Mesodermal cell (in vitro differentiated cells): Measurements from ENCODE around the gene APPL2.

Experiments used
- H3K27ac ChIP-seq: 2 replicates; pipeline ENCODE4 v1.7.0; 2013; ENCODE audit warnings: mild to moderate bottlenecking, low read depth, low read length, moderate library complexity; ENCODE audit not compliant: severe bottlenecking
- H3K36me3 ChIP-seq: 2 replicates; pipeline ENCODE4 v1.7.1; 2013; ENCODE audit warnings: mild to moderate bottlenecking, low read length, moderate library complexity; ENCODE audit not compliant: control insufficient read depth, insufficient read depth
- H3K4me1 ChIP-seq: one replicate; pipeline ENCODE4 v1.7.1; 2013; ENCODE audit warnings: mild to moderate bottlenecking, low read length; ENCODE audit not compliant: insufficient read depth, control insufficient read depth, poor library complexity, severe bottlenecking
- H3K4me3 ChIP-seq: 2 replicates; pipeline ENCODE4 v1.7.0; 2013; ENCODE audit warnings: low read length, control low read depth, mild to moderate bottlenecking; ENCODE audit not compliant: insufficient read depth, poor library complexity, severe bottlenecking; ENCODE audit errors: extremely low read depth
- H3K9me3 ChIP-seq: 2 replicates; pipeline ENCODE4 v1.7.1; 2013; ENCODE audit warnings: mild to moderate bottlenecking, low read length, moderate library complexity; ENCODE audit not compliant: control insufficient read depth
- WGBS, 2 experiments: methylation state at CpG; one replicate each; pipeline ENCODE4 v1.1.5; 2013; ENCODE audit warnings: missing lambda C conversion rate in 2 of 2; ENCODE audit not compliant: insufficient coverage in 2 of 2; 5-methylcytosine and 5-hydroxymethylcytosine counted together

APPL2 gene

GRCh38 chr12:105233041-105233905, 2.7 kb downstream of the APPL2 start:
- H3K36me3 ChIP-seq, result peaks cover 29% of the 10 kb centered on the region
- no peak overlapping the region for H3K27ac ChIP-seq
- H3K9me3 ChIP-seq, result no peaks in the 10 kb centered on the region
- 88 to 100% methylated on average over 3 of the region's 4 CpGs for WGBS, 2 experiments
- peak overlapping the region; percentile 73 for H3K4me3 ChIP-seq
- H3K4me1 ChIP-seq, result peaks cover 21% of the 10 kb centered on the region

- peaks cover 24% of the 10 kb centered on the region for H3K4me1 ChIP-seq
- H3K36me3 ChIP-seq, result peaks cover 45% of the 10 kb centered on the region
- H3K9me3 ChIP-seq, result no peaks in the 10 kb centered on the region
- H3K27ac ChIP-seq, result no peak overlapping the region
- H3K4me3 ChIP-seq, result no peak overlapping the region
- 84 to 87% methylated on average over 3 to 5 of the region's 5 CpGs for WGBS, 2 experiments
These were observed 4.6 kb downstream of the APPL2 start for GRCh38 chr12:105231396-105231795.

DNA sequence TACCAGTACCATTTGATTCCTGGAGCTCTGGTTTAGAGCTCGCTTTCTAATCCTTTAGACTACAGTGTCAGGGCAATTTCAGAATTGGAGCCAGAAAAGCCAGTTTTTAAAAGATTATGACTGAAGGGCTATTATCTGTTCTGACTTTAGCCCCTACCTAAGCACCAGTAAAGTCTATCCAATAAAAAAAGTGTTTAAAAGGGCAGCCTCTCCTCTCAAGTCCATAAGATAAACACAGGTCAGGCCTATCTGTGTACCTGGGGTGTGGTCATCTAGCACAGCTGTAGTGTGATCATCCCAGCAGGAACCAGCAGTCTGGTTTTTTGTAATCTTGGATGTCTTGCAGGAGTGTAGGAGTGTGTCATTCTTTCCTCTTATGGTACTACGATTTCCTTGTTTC, 6.6 kb downstream of the APPL2 start:
- H3K36me3 ChIP-seq, result peaks cover 64% of the 10 kb centered on the region
- WGBS, 2 experiments, result 100% methylated on average over 1 of the region's 2 CpGs; no CpG with 5 or more reads in 1 of the 2 experiments
- no peak overlapping the region for H3K27ac ChIP-seq
- peaks cover 23% of the 10 kb centered on the region for H3K4me1 ChIP-seq
- H3K4me3 ChIP-seq, result no peak overlapping the region
- H3K9me3 ChIP-seq, result no peaks in the 10 kb centered on the region

GRCh38 chr12:105228966-105229365, 7.0 kb downstream of the APPL2 start:
- Histone ChIP-seq H3K9me3 (no peaks in the 10 kb centered on the region), H3K4me3 (no peak overlapping the region), H3K27ac (no peak overlapping the region), H3K36me3 (peaks cover 68% of the 10 kb centered on the region), H3K4me1 (peaks cover 20% of the 10 kb centered on the region)
- WGBS, 2 experiments, result 96 to 100% methylated on average over 7 to 8 of the region's 8 CpGs

- WGBS, 2 experiments, result 100% methylated on average over 1 of the region's 1 CpG; no CpG with 5 or more reads in 1 of the 2 experiments
- no peak overlapping the region for H3K4me3 ChIP-seq
- H3K27ac ChIP-seq, result no peak overlapping the region
- H3K4me1 ChIP-seq, result peaks cover 20% of the 10 kb centered on the region
- H3K36me3 ChIP-seq, result peaks cover 73% of the 10 kb centered on the region
- no peaks in the 10 kb centered on the region for H3K9me3 ChIP-seq
These were observed 7.5 kb downstream of the APPL2 start for GRCh38 chr12:105228494-105228893.

- Histone ChIP-seq H3K4me1 (peaks cover 15% of the 10 kb centered on the region), H3K9me3 (no peaks in the 10 kb centered on the region), H3K4me3 (no peak overlapping the region), H3K36me3 (peaks cover 77% of the 10 kb centered on the region), H3K27ac (no peak overlapping the region)
- 86 to 90% methylated on average over 1 to 2 of the region's 3 CpGs for WGBS, 2 experiments
These were observed 8.1 kb downstream of the APPL2 start for GRCh38 chr12:105227879-105228278.

DNA sequence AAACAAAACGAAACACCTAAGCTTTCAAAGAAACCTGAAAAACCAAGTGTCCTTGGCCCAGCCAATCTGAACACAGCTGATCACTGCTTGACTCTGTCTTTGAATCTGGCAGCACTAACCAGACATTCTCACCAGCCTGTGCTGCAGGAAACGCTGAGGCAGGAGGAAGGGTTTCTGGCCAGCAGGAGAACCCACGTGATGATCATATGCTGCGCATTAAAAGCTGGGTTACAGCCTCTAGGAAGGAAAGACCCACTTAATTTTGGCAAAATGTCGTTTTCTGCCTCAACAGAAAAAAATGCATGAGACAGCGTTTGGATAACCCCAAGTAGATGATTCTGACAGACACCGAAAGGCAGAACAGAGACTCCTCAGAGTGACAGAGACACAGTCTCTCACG, 9.8 kb downstream of the APPL2 start:
- no peaks in the 10 kb centered on the region for H3K9me3 ChIP-seq
- peaks cover 83% of the 10 kb centered on the region for H3K36me3 ChIP-seq
- peaks cover 12% of the 10 kb centered on the region for H3K4me1 ChIP-seq
- H3K4me3 ChIP-seq, result no peak overlapping the region
- no peak overlapping the region for H3K27ac ChIP-seq
- 89 to 92% methylated on average over 8 of the region's 8 CpGs for WGBS, 2 experiments

GRCh38 chr12:105225505-105226015, 10.4 kb downstream of the APPL2 start:
- no CpG with 5 or more reads among the region's 5 CpGs for WGBS, 2 experiments
- Histone ChIP-seq H3K27ac (no peak overlapping the region), H3K9me3 (no peaks in the 10 kb centered on the region), H3K36me3 (peaks cover 89% of the 10 kb centered on the region), H3K4me1 (peaks cover 12% of the 10 kb centered on the region), H3K4me3 (no peak overlapping the region)

- Histone ChIP-seq H3K9me3 (no peaks in the 10 kb centered on the region), H3K36me3 (peaks cover 94% of the 10 kb centered on the region), H3K4me3 (no peak overlapping the region), H3K27ac (no peak overlapping the region), H3K4me1 (peaks cover 10% of the 10 kb centered on the region)
- WGBS, 2 experiments, result 97 to 100% methylated on average over 4 of the region's 4 CpGs
These were observed 11.6 kb downstream of the APPL2 start for GRCh38 chr12:105224399-105224798.

- H3K4me1 ChIP-seq, result peaks cover 7% of the 10 kb centered on the region
- 93 to 95% methylated on average over 3 to 4 of the region's 4 CpGs for WGBS, 2 experiments
- H3K36me3 ChIP-seq, result peaks cover 89% of the 10 kb centered on the region
- H3K9me3 ChIP-seq, result no peaks in the 10 kb centered on the region
- no peak overlapping the region for H3K27ac ChIP-seq
- H3K4me3 ChIP-seq, result no peak overlapping the region
These were observed 12.1 kb downstream of the APPL2 start for GRCh38 chr12:105223884-105224283.

DNA sequence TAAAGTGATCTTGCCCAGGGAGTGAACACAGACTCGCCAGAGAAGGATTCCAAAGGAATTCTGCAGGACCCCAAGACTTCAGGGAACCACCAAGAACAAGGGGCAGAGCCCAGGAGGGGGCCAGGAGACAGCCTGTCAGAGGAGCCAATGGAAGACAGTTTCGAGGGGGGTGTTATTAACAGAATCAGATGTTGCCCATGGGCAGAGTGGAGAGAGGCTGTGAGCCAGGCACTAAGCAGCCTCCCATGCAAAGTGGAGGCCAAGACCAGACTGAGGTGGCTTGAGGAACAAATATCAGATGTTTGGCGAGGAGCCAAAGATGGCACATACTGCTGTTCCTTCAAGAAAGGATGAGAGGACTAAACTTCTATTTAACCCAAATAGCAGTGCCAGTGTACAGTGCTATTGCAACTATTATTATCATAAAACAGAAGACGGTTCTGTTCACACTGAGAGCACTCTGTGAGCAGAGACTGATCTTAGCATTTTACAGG, 12.6 kb downstream of the APPL2 start:
- Histone ChIP-seq H3K9me3 (no peaks in the 10 kb centered on the region), H3K4me3 (no peak overlapping the region), H3K4me1 (peaks cover 3% of the 10 kb centered on the region), H3K27ac (no peak overlapping the region), H3K36me3 (peaks cover 86% of the 10 kb centered on the region)
- 92 to 94% methylated on average over 3 of the region's 4 CpGs for WGBS, 2 experiments
